GM21381 (cell line): ENCODE measurements around the gene SREBF2.

Experiments used
- ATAC-seq: cut with Tn5 transposase; IDR thresholded peaks from one replicate; pipeline ENCODE4 v1.9.1; 2021; ENCODE audit warnings: mild to moderate bottlenecking, moderate library complexity; ENCODE audit not compliant: unreplicated experiment

The SREBF2 gene

DNA sequence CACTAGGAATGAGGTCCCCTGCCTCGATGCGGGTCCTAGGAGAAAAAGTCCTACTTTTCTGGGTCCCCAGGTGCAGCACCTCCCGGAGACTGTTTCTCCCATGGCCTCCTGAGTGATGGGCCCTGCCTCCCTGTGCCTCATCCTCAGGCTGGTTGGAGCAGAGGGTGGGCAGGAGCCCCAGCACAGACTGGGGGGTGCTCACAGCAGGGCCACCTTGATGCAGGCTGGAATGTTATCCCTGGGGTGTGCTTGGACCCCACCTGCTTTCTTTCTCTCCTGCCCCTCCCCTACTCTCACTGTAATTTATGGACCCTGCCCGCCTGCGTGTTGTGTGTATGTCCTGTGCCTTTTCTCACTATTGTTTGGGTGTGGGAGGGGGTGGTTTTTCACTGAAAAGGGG lies 73.9 kb downstream of the SREBF2 start:
- ATAC-seq: no peak

DNA sequence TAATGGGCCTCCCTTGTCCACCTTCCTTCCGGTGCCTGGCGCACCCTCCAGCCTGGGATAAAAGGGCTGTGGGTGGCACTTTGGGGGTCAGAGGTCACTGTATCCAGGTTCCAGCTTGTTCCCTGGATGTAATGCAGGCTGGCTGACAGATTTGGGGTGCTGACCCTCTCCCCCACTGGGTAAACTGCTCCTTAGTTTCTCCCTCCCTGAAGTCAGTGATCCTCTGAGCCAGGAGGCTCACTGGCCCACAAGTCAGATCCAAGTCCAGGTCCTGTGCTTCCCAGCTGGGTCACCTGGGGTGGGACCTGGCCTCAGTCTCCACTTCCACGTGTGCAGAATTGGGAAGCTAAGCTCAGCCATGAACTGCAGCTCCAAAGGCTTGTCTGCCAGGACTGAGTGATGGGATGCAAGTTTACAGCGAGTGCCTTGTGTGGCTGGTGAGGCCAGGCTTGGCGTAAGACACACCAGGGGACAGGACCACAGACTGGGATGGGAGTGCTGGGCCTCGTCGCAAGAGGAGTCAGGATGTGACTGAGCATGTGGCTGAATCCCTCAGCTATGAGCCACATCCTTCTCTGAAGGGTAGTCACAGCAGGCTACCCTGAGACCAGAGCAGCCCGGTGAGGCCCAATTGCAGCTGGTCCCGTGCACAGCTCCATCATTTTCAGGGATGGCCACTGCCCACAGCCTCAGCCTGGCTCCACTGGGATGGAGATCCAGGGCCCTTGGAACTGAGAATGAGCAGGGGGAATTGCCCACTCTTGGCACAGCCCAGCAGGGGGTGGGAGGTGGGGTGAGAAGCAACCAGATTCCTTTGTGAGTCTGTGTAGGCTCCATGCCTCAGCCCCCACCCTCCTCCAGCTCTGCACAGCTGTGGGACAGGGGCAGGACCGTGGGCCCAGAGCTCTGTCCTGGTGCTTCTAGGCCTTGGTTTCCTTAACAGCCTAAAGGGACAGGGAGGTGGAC lies 74.8 kb downstream of the SREBF2 start:
- ATAC-seq: no peak

DNA sequence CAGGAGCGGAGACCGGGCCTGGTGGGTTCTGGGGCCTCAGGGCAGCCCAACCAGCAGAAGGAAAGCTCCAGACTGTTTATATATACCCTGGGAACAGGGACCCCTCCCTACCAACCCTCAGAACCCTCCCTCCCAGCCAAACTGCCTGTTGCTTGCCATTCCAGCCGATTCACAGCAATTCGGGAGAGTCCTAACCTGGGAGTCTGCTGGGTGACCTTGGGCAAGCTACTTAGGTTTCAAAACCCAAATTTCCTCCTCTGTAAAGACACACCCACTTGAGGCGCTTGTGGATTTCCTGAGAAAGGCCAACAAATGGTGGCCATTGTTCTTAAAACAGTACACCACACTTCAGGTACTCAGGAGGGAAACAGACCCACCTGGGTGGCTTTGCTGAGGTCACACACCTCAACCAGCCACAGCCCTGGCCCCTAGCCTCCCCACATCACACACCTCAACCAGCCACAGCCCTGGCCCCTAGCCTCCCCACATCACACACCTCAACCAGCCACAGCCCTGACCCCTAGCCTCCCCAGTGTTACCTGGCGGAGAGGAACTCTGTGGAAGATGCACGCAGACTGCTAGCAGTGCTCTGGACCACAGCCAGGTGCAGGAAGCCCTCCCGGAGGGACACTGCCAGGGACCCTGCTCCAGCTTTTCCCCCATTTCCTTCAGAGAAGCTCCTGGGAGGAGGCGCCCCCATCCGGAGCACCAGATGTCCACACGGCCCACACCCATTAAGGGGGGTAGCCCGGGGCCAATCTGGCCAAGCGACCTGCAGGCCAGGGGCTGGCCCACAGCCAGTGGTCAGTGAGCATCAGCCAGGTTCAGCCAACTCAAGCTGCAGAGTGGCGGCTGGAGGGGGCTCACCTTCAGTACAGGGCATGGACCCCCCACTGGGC lies 75.8 kb downstream of the SREBF2 start:
- ATAC-seq: no peak

DNA sequence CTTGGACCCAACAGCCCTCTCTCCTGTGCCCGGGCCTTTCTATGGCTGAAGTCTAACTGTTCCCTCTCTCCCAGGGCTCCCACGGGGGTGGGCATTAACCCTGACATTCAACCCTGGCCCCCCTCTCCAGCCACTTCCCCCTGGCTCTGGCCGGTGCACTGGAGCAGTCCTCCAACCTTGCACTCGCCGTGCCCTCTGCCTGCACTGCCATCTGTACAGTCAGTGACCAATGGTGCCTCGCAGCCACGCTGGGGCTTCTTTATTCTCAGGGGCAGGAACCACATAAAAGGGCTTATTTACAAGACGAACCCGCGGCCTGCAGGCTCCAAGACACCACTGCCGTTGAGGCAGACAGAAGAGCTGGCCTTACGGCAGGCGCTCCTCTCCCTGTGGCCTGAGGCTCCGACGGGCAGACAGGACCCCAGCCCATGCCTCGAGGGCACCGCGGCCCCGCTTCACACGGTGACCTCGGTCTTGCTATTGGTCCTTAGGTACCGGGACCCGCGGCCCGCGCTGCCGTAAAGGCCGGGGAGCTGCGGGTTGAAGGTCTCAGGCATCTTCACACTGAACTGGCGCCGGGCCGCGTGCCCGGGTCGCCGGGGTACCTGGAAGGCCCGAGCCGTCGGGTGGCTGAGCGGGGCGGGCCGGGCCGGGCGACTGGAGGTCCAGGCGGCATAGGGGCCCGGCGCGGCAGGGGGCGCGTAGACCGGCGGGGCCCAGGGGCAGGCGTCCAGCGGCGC lies 76.6 kb downstream of the SREBF2 start:
- no peak for ATAC-seq

DNA sequence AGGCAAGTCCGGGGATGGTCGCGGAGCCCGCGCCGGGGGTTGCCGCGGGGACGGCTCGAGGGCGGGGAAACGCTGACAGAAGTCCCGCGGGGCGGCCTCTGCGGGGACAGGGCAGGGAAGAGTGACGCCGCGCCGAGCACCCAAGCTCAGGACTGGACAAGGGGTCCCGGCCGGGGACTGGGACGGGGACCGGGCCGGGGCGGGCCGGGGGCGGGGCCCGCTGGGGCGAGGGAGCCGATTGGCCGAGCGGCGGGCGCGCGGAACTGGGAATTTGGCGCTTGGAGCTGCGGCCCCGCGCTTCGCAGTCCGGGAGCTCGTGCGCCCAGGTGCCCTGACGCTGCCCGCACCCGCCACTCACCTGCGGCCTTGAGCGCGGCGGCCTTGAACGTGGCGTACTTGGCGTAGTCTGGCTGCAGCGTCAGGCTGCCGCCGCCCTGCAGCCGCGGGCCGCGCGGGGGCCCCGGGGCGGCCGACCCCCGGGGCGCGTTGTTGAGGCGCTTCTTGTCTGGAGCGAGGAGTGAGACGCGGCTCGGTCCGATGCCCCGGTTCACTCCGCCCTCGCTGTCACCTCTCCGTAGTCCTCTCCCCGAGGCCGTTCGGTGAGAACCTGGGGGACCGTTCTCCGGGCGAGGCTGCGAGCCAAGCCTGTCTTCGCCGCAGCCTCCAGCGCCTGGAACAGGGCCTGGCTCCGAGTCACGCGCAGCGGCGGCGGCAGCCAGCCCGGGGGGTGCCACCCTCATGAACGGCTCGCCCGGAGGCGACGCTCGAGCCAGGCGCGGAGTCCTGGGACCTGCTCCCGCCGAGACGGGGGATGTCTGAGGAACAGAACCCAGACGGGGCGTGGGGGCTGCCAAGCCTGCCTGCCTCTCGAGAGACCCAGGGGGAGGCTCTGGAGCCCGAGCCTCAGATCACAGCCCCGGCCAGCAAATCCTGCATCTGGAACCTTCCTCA lies 77.4 kb downstream of the SREBF2 start:
- ATAC-seq: no peak

DNA sequence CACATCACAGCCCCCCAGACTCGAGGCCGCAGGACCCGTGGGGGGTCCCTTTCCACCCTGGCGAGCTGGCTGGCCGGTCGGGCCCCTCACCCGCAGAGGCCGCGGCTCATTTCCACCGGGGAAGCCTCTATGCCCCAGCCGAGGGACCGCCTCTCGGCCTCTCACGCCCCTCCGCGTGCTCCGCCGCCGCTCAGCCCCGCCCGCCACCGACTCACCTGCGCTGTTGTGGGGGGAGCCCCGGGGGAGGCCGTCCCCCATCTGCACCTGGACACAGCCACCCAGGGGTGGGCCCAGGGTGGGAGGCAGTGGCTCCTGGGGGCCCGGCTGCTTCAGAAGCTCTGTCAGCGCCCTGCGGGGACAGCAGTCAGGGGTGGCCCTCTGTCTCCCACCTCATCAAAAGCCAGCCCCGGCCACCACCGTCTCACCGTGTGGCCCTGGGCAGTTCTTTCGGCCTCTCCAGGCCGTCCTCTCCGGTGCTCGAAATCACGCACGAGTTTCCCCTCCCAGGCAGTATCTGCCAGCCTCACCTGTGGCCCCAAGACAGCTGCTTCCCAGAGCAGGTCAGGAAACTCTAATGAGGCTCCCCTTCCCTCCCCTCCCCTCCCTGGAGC lies 78.2 kb downstream of the SREBF2 start:
- ATAC-seq: no peak

DNA sequence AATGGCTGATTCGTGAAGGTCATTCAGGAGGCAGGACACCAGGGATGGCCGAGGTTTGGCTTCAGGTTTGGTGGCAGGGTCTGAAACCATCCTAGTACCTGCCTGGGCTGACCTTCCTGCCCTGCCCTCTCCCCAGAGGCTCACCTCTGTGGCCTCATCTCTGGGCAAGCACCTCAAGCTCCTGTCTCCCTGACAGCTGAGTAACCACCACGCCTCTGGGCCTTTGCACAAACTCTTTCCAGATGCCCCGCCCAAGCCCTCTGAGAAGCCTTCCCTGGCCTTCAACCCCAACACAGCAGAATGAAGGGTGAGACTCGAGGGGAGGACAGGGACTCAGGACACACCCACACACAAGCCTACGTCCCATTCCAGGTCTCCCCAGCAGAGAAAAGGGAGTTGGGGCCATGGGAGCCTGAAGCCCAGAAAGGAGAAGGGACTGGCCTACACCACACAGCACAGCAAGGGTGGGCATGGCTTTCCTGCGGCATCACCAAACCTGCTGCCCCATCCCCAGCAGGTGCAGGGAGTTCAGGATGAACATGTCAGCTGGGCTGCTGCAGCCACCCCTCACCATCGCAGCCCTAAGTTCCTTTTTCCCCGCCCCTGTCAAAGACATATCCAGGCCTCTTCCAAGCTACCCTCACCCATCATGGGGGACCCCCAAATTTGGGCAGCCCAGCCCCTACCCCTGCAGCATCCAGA lies 79.6 kb downstream of the SREBF2 start:
- no peak for ATAC-seq

DNA sequence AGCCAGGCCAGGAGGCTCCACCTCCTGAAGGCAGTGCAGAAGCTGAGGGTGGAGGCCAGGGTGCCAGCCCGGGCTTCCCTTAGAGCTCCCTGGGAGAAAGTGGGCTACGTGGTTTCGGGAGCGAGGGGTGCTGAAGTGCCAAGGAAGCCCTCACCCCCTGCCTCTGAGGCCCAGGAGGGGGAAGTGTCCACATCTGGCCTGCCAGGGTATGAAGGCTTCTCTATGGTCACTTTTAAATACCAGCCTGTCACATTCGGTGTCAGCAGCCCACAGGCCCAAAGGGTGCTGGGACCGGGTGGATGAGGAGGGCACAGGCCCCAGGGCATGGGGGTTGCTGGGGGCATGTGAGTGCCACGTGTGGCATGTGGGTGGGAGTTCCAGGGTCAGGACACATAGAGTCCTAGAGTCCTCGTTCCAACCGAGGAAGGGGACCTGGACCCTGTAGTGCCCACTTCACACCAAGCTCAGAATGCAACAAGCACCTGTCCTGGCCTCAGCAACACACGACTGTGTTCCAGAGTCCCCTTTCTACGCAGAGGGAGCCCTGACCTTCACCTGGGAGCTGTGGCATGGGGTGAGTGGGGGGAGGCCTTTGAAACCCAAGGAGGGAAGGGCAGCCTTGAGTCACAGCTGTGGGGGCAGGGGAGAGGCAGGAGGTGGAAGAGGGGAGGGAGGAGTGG lies 80.3 kb downstream of the SREBF2 start:
- no peak for ATAC-seq

DNA sequence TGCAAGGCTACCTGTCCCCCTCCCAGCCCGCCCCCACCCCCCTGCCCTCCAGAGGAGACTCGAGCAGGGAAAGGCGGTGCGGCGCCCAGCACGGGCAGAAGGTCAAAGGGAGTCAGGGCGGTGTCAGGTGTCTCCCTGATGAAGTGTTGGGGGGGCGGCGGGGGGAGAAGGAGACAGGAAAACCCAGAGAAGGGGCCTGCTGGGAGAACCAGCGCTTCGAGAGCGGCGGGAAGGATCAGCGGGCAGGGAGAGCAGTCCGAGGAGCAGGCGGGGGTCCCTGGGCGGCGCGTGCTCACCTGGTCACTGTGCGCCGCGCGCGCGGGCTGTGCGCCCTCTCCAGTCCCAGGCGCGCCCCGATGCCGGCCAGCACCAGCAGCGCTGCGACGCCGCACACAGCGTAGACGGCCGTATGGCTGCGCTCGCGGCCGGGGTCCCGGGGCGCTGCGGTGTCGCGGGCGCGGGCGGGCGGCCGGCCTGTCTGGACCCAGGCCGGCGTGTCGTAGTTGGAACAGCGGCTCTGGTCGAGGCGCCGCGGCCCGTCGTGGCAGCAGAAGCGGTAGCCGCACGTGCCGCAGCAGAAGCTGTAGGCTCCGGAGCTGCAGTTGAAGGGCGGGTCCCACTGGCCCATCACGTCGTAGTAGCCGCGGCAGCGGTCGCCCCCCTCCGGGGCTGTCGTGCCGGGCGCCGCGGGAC lies 81.1 kb downstream of the SREBF2 start:
- no peak for ATAC-seq

DNA sequence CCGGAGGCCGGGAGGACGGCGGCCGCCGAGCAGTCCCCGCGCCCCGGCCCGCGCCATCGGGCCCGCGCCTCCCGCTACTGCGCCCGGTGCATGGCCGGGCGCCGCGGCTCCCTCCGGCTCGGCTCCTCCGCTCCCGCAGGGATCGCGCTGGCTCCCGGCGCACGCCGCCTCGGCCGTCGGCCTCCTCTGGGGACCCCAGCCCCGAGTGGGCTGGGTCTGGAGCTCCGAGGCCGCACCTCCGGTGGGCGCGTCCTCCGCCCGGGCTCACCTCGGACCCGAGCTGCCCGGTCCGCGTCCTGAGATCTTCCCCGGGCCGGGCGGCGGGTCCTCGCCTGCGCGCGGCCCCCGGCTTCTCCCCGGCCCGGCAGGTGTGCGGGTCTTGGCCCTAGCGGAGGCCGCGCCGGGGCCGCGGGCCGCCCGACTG lies 81.7 kb downstream of the SREBF2 start:
- no peak for ATAC-seq

DNA sequence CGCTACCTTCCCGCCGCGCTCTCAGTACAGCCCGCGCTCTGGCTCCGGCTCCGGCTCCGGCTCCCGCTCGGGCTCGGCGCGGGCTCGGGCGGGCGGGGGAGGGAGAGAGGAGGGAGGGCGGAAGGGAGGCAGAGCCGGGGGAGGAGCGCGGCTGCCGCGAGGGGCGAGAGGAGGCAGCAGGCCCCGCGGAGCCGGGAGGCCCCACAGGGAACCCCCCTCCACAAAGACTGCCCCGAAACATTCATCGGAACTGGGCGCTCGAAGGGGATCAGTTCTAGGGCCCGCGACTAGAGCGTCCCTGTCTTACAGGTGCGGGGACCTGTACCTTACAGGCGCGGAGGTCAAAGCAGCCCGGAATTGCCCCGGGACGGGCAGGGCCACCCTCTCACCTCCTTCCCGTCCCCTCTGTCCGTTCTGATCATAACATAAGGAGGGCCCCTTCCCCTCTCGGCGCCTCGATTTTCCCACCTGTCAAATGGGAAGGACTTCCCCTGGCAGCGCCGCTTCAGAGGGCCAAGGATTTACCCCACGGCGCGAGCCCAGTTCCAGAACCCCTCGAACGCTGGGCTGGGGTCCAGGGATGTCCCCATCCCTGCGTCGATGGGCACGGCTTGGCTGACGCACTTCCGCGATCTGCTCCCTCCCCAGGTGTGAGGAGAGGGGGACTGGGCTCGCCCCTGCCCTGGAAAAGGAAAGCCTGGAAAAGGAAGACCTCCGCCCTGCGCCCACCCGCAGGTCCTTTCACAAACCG lies 82.3 kb downstream of the SREBF2 start, which contains the start of gene SHISA8:
Gene SHISA8, minus strand, starts transcription at position 40 of the 751 bp plus-strand sequence. CDS start 407 bp downstream, outside the sequence.
- no peak for ATAC-seq

DNA sequence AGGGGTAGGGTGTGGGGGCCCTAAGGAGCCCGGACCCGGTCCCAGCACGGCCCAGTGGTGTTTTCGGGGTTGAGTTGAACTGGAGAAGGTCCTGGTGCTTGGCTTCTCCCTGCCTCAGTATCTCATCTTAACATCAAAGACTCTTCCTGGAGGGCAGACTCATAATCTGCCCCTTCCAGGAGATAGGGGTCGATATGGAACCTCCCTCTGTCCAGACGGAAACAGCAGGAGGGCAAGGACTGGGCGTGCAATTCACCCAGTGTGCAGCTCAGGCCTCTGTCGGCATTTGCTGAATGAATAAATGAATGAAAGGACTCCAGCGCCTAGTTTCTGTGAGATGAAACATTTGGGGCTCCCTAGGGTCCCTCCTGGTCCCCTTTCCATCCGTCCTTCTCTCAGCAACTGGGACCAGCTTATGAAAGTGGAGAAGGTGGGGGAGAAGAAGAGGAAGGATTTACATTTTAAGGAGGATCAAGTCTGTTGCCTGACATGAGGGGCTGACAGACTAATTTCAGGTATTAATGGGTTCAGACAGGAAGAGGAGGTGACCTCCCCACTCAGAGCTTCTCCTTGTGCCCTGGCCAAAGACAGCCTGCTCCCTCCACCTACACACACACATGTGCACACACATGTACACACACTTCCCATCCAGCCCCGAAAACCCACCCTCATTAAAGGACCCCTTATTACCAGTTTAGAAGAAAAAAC lies 83.0 kb downstream of the SREBF2 start:
- no peak for ATAC-seq

DNA sequence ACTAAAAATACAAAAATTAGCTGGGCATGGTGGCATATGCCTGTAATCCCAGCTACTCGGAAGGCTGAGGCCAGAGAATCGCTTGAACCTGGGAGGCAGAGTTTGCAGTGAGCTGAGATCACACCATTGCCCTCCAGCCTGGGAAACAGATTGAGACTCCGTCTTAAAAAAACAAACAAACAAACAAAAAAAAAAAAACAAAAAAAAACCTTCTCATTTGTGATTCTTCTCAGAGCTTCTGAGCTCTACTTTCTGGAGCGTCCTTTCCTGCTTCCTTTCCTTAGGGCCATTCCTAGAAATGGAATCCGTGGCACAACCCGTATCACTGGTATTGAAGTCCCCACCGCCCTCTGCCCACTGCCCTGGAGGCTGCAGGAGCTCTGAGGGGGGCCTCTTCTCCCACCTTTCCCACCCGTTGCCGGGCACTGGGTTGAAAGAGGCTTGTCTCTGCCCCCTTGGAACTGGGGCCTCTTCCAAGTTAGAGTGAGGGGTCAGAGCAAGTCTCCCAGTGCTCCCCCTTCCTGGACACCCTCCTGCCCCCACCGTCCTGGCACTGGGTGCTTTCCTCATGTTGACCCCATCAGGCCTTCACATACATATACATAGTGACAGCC lies 83.9 kb downstream of the SREBF2 start:
- ATAC-seq: no peak

DNA sequence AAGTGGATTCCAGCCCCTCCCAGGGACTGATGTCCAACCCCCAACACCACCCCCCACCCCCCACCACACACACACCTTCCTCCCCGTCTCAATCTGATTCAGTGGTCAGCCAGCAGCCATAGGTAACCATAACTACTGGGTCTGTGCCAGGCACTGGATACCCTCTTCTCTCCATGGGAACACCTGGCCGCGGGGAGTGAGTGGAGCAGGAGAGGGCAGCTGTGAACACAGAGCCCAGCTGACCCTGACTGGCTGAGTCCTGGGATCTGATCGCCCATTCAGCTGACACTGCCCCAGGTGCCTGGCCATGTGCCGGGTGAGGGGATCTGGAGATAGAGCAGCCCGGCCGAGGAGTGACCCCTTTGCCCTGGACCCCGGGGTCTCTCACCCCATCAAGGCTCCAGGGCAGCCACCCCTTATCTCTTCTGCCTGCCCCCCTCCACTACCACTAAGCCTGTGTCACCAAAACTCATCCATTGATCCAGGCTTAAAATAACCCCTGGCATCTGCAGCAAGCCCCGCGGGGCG lies 84.5 kb downstream of the SREBF2 start:
- no peak for ATAC-seq
